Transverse colon (tissue), 4 donors: ENCODE results near the gene C7orf25. TPM values are rescaled to one million over a fixed set of nuclear protein-coding genes. Genes with fewer than 3 reads are reported as not detected.

ENCODE experiments used
- DNase-seq: peaks from one replicate; pipeline ENCODE4 v3.0.0-alpha.2; 2019
- H3K27ac ChIP-seq, 4 donors: fragments of 200-600 bp; sonication (generic); 2 replicates each; pipeline ENCODE4 v1.5.1; 2016 to 2018; ENCODE audit warnings: inconsistent platforms in 4 of 4
- H3K27me3 ChIP-seq: fragments of 200-600 bp; sonication (generic); 2 replicates; pipeline ENCODE4 v1.5.1; 2017; ENCODE audit warnings: inconsistent platforms
- H3K36me3 ChIP-seq, 4 donors: fragments of 200-600 bp; sonication (generic); 2 replicates each; pipeline ENCODE4 v1.5.1; 2017 to 2019; ENCODE audit warnings: inconsistent platforms in 4 of 4
- H3K4me1 ChIP-seq, 4 donors: fragments of 200-600 bp; sonication (generic); 2 replicates each; pipeline ENCODE4 v1.5.1; 2017 to 2020; ENCODE audit warnings: inconsistent platforms in 4 of 4
- H3K4me3 ChIP-seq, 4 donors: fragments of 200-600 bp; sonication (generic); 1 replicate in 1 of 4; 2 replicates in 3 of 4; pipeline versions ENCODE4 v1.5.1 to v1.6.1; 2017 to 2019; ENCODE audit warnings: inconsistent platforms in 4 of 4
- H3K9me3 ChIP-seq, 2 donors: fragments of 200-600 bp; sonication (generic); 2 replicates each; pipeline ENCODE4 v1.5.1; 2017 to 2019; ENCODE audit warnings: inconsistent platforms in 2 of 2
- EP300 ChIP-seq: sonication (generic); formaldehyde crosslinking; IDR thresholded peaks from one replicate; pipeline ENCODE4 v1.6.1; 2017; ENCODE audit warnings: antibody characterized with exemption, low read depth
- POLR2A ChIP-seq: fragments of 450-650 bp; IDR thresholded peaks from one replicate; pipeline ENCODE4 v1.6.1; 2016; ENCODE audit warnings: antibody characterized with exemption, mild to moderate bottlenecking, moderate library complexity
- POLR2AphosphoS5 ChIP-seq, 3 donors: sonication (generic); formaldehyde crosslinking; IDR thresholded peaks; one replicate each; pipeline ENCODE4 v1.6.1; 2016; ENCODE audit warnings: antibody characterized with exemption in 3 of 3
- WGBS, 2 donors: methylation state at CpG; one replicate each; pipeline ENCODE4 v1.1.5; 2018; ENCODE audit warnings: low coverage in 1 of 2; 5-methylcytosine and 5-hydroxymethylcytosine counted together
- in situ Hi-C, 4 donors: fragments of 200-750 bp; cut with MboI; loops; one replicate each; pipeline versions ENCODE4 v1.15.0 to v1.15.1; 2017; ENCODE audit warnings: low sequenced_read_pairs in 3 of 4, low pct_ligation_motif_present in 1 of 4, low pct_unique_long_range_greater_than_20kb in 1 of 4
- intact Hi-C: fragments of 100-400 bp; cut with DNase I; formaldehyde crosslinking; loops from one replicate; pipeline ENCODE4 v1.15.1; 2023; ENCODE audit warnings: low total_unique reads
- total RNA-seq, 4 donors: library from RNA; depleted of rRNA; stranded (reverse); fragments of >200 nt; gene quantifications; one replicate each; pipeline ENCODE4 v1.1.0, GENCODE V29; 2016
- TF ChIP-seq, protein P1 (sequence below), 5 experiments: fragments of 200-600 bp in 3 of 5; fragments of 450-650 bp in 2 of 5; sonication (generic) in 3 of 5; IDR thresholded peaks; 1 replicate in 2 of 5; 2 replicates in 3 of 5; pipeline ENCODE4 v1.5.1; 2016 to 2017; ENCODE audit warnings: antibody characterized with exemption in 5 of 5, inconsistent platforms in 3 of 5, mild to moderate bottlenecking in 2 of 5, moderate library complexity in 1 of 5

Gene C7orf25
- total RNA-seq, 4 donors from 2014 or later = 7.0 to 11.6 (median 9.7) TPM

DNA sequence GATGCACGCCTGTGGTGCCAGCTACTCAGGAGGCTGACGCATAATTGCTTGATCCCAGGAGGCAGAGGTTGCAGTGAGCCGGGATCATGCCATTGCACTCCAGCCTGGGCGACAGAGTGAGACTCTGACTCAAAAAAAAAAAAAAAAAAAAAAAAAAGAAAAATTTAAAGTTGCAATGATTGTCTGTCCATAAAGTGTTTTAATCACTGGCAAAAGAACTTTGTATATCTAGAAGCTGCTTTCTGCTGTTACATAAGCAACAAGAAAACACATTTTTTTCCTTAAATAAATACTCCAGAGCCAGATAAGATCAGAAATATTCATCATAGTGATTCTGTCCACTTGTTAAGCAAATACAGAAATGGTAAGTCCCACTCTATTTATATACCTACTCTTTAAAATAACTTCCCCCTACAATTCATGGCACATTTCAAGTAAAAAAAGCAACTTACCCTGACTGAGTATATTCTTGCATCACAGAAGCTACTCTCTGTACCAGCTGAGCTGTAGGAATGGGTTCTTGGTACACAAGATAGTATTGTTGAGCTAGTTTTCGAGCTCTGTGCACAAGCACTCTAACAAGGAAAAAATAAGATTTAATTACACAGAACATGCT is 12.5 kb upstream of the C7orf25 start:
- Histone ChIP-seq H3K4me3 (no peak overlapping the region), H3K27me3 (no peaks in the 10 kb centered on the region), H3K27ac (no peak overlapping the region), H3K4me1 (peaks cover under 1 to 20% (median 4%) of the 10 kb centered on the region in 4 donors), H3K9me3 (no peaks in the 10 kb centered on the region), H3K36me3 (peaks cover 0 to 74% (median 28%) of the 10 kb centered on the region in 4 donors)
- TF ChIP-seq EP300 = no peak
- no peak for TF ChIP-seq POLR2AphosphoS5 (IDR thresholded peaks at IDR 0.05)
- TF ChIP-seq, protein P1, sequence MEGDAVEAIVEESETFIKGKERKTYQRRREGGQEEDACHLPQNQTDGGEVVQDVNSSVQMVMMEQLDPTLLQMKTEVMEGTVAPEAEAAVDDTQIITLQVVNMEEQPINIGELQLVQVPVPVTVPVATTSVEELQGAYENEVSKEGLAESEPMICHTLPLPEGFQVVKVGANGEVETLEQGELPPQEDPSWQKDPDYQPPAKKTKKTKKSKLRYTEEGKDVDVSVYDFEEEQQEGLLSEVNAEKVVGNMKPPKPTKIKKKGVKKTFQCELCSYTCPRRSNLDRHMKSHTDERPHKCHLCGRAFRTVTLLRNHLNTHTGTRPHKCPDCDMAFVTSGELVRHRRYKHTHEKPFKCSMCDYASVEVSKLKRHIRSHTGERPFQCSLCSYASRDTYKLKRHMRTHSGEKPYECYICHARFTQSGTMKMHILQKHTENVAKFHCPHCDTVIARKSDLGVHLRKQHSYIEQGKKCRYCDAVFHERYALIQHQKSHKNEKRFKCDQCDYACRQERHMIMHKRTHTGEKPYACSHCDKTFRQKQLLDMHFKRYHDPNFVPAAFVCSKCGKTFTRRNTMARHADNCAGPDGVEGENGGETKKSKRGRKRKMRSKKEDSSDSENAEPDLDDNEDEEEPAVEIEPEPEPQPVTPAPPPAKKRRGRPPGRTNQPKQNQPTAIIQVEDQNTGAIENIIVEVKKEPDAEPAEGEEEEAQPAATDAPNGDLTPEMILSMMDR (IDR thresholded peaks at IDR 0.05) = no peak
- TF ChIP-seq POLR2A = no peak
- in situ Hi-C loops = no loop called here
- no peak for DNase-seq
- intact Hi-C loops = no loop called here
- WGBS, 2 donors = 85 to 96% methylated on average over 5 of the region's 5 CpGs

DNA sequence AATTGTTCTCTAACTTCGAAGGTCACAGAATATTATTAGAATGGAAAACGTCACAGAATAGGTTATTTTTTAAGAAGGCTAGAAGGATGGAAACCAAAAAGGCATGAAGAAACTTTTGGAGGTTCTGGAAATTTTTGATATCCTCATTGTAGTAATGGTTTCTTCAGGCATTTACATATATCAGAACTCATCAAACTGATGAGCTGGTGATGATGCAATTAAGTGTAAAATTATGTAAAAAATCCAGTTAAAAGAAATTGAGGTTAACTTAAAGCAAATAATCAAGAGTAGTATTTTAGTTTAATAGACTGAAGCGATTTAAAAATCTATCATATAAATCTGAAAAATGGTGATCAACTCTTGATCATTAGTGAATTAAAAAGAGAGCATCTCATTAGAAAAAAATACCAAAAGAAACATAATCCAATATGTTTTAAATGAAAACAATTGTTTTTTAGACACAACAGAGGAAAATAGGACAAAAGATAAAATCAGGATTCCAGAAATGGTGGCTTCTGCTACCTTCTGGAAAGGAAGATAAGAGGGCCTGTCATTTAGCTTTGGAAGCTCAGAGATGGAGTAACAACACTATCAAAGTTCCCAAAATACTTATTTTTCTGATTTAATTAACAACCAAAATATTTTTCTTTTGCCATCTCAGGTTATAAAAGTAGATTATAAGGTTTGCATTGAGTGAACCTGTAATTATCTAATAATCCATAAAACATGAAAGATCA is 10.3 kb upstream of the C7orf25 start:
- no peak for DNase-seq
- H3K4me3 ChIP-seq = no peak overlapping the region
- WGBS, 2 donors = 90 to 92% methylated on average over 3 of the region's 3 CpGs
- H3K4me1 ChIP-seq = no peaks in the 10 kb centered on the region
- TF ChIP-seq, protein P1 (IDR thresholded peaks at IDR 0.05) = no peak
- TF ChIP-seq EP300 (no peak), POLR2A (no peak), POLR2AphosphoS5 (IDR thresholded peaks at IDR 0.05) (no peak)
- in situ Hi-C loops (no loop called here), intact Hi-C loops (no loop called here)
- H3K27me3 ChIP-seq = no peaks in the 10 kb centered on the region
- H3K9me3 ChIP-seq = no peaks in the 10 kb centered on the region
- H3K27ac ChIP-seq = no peak overlapping the region
- peaks cover 0 to 87% (median 30%) of the 10 kb centered on the region in 4 donors for H3K36me3 ChIP-seq

DNA sequence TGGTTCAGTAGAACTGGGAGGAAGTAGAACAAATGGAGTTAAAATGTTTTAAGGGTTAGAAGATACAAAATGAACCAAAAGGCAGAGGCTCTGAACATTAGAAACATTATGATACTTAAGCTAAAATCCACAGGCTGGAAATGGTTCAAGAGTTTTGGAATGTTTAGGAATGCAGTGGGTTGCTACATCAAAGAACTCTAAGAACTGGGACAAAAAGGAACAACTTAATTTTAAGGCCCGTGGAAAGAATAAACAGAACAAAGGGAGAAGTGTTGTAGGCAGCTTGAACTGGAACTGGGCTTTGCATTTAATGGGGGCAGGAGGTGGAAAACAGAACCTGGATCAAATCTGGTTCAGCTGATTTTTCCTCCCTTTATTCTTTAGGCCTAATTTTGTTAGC is 3.5 kb upstream of the C7orf25 start:
- WGBS, 2 donors = 29 to 50% methylated on average over 1 of the region's 1 CpG
- TF ChIP-seq POLR2AphosphoS5 (IDR thresholded peaks at IDR 0.05) (no peak), EP300 (no peak), POLR2A (no peak)
- TF ChIP-seq, protein P1 (IDR thresholded peaks at IDR 0.05) = no peak
- Histone ChIP-seq H3K27ac (no peak overlapping the region), H3K9me3 (no peaks in the 10 kb centered on the region), H3K36me3 (peaks cover 0 to 34% (median 8%) of the 10 kb centered on the region in 4 donors), H3K4me1 (peaks cover 3 to 12% (median 11%) of the 10 kb centered on the region in 4 donors), H3K4me3 (no peak overlapping the region), H3K27me3 (no peaks in the 10 kb centered on the region)
- in situ Hi-C loops = no loop called here
- no peak for DNase-seq
- intact Hi-C loops = no loop called here

DNA sequence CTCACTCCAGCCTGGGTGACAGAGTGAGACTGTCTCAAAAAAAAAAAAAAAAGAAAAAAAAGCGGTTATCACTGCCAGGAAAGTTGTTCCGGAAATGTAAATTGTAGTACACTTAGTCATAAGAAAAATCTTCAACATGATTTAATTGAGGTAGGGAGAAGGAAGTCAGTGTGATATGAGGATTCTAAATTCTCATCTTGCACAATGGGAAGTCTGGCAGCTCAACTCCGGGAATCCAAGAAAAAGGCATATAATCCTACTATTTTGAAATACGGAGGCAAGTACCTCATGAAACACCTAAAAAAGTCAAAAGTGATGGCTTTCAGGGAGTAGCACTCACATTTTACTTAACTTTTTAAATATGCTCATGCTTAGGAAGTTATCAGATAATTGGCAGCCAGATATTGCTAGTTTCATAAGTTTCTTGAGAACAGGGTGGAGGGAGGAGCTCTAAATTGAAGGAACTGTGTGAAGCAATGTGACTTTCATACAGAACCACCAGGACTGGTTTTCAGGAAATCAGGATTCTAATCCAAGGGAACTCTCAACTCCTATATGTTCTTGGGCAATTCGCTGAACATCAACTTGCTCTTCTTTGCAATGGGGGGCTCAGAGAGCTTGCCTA is 2.7 kb upstream of the C7orf25 start:
- Histone ChIP-seq H3K4me1 (peaks cover 3 to 14% (median 11%) of the 10 kb centered on the region in 4 donors), H3K27ac (no peak overlapping the region), H3K36me3 (peaks cover 0 to 27% (median 5%) of the 10 kb centered on the region in 4 donors), H3K9me3 (no peaks in the 10 kb centered on the region), H3K27me3 (no peaks in the 10 kb centered on the region), H3K4me3 (no peak overlapping the region)
- in situ Hi-C loops = no loop called here
- WGBS, 2 donors = 57 to 58% methylated on average over 4 to 5 of the region's 5 CpGs
- no peak for TF ChIP-seq POLR2A
- TF ChIP-seq, protein P1 (IDR thresholded peaks at IDR 0.05) = no peak
- TF ChIP-seq EP300 = no peak
- TF ChIP-seq POLR2AphosphoS5 (IDR thresholded peaks at IDR 0.05) = no peak
- intact Hi-C loops = loop anchor here (5.0 kb wide), 1 partner anchor 1377 kb away; no protein-coding TSS in a partner anchor
- no peak for DNase-seq
